C4-2B (cell line): Measurements from ENCODE around the gene GRM5.
"Not testable (repeated sequence)": the region's sequence is repeated elsewhere in the genome, so short reads cannot be mapped to it uniquely, and the experiment has no call there.

Source experiments
- H3K27ac ChIP-seq: fragments of 450-650 bp; 2 replicates; pipeline ENCODE4 v1.5.1; 2017
- ZFX ChIP-seq: fragments of 450-650 bp; IDR thresholded peaks from 2 replicates; pipeline ENCODE4 v1.6.1; 2017
- TF ChIP-seq, protein P1 (sequence below): fragments of 450-650 bp; conservative IDR thresholded peaks from 2 replicates; pipeline ENCODE4 v1.5.1; 2017; ENCODE audit warnings: mild to moderate bottlenecking

The GRM5 gene

DNA sequence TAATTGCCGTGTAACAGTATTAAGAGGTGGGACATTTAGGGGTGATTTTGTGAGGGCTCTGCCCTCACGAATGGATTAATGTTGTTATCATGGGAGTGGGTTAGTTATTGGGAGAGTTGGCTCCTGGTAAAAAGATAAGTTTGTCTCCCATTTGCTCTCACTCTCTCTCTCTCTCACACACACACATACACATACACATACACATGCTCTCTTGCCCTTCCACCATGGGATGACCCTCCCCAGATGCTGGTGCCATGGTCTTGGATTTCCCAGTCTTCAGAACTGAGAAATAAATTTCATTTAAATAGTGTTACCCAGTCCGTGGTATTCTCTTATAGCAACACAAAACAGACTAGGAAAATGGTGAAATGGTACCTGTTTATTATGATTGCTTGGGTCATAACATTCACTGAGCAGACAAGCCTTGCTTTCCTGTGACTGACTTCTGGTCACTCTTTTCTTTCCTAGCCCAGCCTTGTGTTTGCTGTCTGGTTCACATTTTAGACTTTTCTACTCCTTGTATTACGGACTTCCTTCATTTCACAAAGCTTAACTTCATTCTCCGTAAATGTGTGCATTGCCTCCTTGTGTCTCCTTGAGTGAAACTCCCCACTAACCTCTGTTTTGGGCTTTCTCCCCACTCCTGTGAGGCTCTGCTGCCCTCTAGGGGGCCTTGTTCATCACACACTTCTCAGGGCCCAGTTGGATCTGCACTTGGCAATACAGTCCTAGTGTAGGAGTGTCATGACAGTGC lies 521.7 kb downstream of the GRM5 start:
- TF ChIP-seq, protein P1, sequence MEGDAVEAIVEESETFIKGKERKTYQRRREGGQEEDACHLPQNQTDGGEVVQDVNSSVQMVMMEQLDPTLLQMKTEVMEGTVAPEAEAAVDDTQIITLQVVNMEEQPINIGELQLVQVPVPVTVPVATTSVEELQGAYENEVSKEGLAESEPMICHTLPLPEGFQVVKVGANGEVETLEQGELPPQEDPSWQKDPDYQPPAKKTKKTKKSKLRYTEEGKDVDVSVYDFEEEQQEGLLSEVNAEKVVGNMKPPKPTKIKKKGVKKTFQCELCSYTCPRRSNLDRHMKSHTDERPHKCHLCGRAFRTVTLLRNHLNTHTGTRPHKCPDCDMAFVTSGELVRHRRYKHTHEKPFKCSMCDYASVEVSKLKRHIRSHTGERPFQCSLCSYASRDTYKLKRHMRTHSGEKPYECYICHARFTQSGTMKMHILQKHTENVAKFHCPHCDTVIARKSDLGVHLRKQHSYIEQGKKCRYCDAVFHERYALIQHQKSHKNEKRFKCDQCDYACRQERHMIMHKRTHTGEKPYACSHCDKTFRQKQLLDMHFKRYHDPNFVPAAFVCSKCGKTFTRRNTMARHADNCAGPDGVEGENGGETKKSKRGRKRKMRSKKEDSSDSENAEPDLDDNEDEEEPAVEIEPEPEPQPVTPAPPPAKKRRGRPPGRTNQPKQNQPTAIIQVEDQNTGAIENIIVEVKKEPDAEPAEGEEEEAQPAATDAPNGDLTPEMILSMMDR = peak; percentile 91
- no peak for TF ChIP-seq ZFX
- no peak overlapping the region for H3K27ac ChIP-seq

DNA sequence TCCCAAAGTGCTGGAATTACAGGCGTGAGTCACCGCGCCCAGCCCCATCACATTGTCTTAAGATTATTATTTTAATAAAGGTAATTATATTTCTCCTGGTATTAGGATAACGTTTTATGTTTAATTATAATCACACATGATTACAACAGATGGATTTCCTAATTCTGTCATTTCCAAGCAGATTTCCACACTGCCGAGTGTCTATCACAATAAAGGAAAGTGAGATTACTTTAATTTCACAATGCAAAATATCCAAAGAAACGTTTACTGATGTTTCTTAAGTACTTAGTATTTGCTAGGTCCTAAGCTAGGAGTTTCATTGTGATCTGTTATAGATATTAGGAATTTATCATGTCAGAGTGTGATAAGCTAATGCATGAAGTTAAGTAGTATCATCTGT lies 524.8 kb downstream of the GRM5 start:
- TF ChIP-seq ZFX = no peak
- TF ChIP-seq, protein P1 = no peak
- no peak overlapping the region for H3K27ac ChIP-seq

DNA sequence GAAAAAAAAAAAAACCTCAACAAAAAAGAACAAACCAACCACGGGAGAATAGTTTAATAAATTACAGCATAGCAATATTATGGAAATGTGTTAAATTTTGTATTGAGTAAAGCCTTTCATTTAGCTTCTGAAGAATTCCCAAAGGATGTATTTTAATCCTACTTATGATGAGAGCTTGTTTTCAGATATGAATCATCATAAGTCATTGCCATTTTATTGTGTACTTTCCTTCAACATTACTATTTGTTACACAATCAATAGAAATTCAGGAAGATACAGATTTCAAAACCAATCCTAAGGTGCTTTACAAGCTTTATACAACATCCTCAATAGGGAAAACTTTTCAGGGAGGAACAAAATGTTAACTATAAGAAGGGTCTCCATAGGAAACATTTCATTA lies 527.7 kb downstream of the GRM5 start:
- TF ChIP-seq, protein P1 = no peak
- no peak for TF ChIP-seq ZFX
- no peak overlapping the region for H3K27ac ChIP-seq

DNA sequence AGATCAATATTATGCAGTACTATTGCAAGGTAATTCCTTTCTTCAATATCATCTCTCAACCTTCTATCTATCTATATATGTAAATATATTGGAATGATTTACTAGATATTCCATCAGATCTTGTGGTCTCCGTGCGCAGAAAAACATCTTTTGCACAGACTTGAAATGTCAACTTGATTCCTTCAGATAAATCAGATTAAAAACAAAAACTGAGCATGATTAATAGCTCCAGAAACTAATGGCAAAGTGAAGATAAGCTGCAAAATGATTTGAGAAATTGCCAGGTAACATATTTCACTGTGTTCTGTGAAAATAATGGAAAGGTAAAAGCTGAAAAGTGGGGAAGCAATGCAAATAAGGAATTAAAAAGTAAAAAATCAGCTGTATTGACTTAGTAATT lies 528.2 kb downstream of the GRM5 start:
- no peak overlapping the region for H3K27ac ChIP-seq
- no peak for TF ChIP-seq ZFX
- TF ChIP-seq, protein P1 = no peak

DNA sequence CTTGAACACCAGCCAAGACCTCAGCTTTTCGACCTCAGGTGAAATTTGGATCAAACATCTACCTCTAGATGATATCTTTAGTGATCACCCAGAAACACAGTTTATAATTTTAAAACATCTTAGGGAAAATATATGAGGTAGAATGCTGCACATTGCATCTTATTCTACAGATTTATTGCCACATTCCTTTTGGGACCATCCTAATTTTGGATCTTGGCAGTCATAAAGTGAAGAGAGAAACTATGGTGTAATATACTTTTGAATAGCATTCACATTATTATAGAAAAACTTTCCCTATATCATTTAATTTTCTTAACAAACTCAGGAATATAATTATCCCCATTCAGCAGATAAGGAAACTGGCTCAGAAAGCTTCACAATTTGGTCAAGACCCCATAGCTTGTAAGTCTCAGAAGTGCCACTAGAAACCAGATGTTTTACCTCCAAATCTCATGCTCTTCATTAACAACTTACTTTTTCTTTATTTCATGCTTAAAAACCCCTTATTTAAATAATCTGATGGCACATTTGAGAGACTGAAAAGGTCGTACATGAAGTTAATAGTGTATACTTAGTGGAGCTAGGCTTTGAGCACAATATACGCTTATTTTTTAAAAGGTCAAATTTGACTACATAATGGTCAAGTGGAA lies 529.0 kb downstream of the GRM5 start:
- TF ChIP-seq, protein P1 = no peak
- no peak for TF ChIP-seq ZFX
- no peak overlapping the region for H3K27ac ChIP-seq

DNA sequence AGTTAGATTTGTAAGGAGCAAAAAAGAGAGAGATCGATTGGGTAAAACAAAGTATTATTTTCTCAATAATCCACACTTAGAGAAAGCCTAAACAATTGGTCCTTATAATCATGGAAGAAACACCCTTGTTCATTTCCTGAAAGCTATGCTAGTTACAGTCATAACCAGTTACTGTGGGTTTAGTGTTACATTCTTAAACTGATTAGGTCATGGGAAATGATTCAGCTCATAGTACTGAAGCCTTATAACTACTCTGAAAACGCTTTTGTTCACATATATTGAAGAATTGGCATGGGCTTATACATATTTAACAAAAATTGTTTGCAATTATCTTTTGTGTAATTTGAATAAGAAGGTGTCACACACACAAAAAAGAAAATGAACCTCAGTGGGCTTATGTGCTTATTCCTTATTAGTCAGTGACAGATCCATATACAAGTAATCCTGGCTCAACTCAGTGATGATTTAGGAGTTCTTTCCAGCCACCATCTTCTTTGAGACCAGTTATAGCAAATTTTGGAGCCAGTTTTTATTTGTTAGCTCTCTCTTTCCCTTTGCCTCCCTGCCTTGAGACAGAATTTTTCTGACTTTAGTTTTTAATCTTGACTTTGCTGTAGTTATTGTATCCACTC lies 529.8 kb downstream of the GRM5 start:
- H3K27ac ChIP-seq = no peak overlapping the region
- no peak for TF ChIP-seq ZFX
- TF ChIP-seq, protein P1 = no peak

DNA sequence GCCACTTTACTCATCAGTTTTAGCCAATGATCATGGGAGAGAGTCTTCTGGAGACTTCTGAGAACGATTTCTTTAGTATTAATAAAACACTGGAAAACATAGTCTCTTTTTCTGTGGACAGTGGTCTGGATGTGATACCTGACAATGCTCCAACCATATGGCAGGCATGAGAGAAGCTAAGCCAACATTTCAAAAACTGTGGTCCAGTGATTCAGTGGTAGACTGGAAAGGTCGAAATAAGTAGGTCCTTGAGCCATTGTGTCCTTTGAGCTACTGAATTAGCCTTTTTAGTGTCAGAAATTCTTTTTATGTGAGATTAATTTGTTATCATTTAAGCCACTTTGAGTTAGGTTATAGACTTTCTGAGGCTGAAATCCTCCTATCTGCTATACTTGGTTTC lies 530.5 kb downstream of the GRM5 start:
- no peak for TF ChIP-seq ZFX
- TF ChIP-seq, protein P1 = no peak
- no peak overlapping the region for H3K27ac ChIP-seq

DNA sequence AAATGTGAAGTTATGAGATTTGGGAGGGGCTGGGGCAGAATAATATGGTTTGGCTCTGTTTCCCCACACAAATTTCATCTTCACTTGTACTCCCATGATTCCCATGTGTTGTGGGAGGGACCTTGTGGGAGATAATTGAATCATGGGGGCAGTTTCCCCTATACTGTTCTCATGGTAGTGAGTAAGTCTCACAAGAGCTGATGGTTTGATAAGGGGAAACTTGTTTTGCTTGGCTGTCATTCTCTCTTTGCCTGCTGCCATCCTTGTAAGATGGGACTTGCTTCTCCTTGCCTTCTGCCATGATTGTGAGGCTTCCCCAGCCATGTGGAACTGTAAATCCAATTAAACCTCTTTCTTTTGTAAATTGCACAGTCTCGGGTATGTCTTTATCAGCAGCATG lies 531.1 kb downstream of the GRM5 start:
- H3K27ac ChIP-seq = not testable (repeated sequence)
